ENCODE results near the gene GRAP2.
"Not testable (repeated sequence)": the region's sequence is repeated elsewhere in the genome, so short reads cannot be mapped to it uniquely, and the experiment has no call there.

Gene GRAP2

GRCh38 chr22:39898997-39899396 lies 1.9 kb upstream of the GRAP2 start:
- DNase-seq (ENCODE audit: low spot score), result no peak

- no peak for DNase-seq (ENCODE audit: low spot score)
Observed at GRCh38 chr22:39901565-39902146, 772 bp downstream of the GRAP2 start.

GRCh38 chr22:39904024-39904423 lies 3.1 kb downstream of the GRAP2 start:
- not testable (repeated sequence) for DNase-seq (ENCODE audit: low spot score)

GRCh38 chr22:39904862-39905261 lies 4.0 kb downstream of the GRAP2 start:
- DNase-seq (ENCODE audit: low spot score), result no peak

- no peak for DNase-seq (ENCODE audit: low spot score)
Observed at GRCh38 chr22:39905687-39906086, 4.8 kb downstream of the GRAP2 start.

GRCh38 chr22:39906207-39906606 lies 5.3 kb downstream of the GRAP2 start:
- no peak for DNase-seq (ENCODE audit: low spot score)

- no peak for DNase-seq (ENCODE audit: low spot score)
Observed at GRCh38 chr22:39907047-39907446, 6.2 kb downstream of the GRAP2 start.

GRCh38 chr22:39907605-39908097 lies 6.8 kb downstream of the GRAP2 start:
- no peak for DNase-seq (ENCODE audit: low spot score)

- DNase-seq (ENCODE audit: low spot score), result no peak
Observed at GRCh38 chr22:39908136-39908535, 7.3 kb downstream of the GRAP2 start.

GRCh38 chr22:39908737-39909136 lies 7.9 kb downstream of the GRAP2 start:
- peak; percentile 4 for DNase-seq (ENCODE audit: low spot score)

- DNase-seq (ENCODE audit: low spot score), result no peak
Observed at GRCh38 chr22:39910876-39911613, 10.2 kb downstream of the GRAP2 start.

- DNase-seq (ENCODE audit: low spot score), result no peak
Observed at GRCh38 chr22:39913321-39913720, 12.4 kb downstream of the GRAP2 start.

GRCh38 chr22:39913886-39914285 lies 13.0 kb downstream of the GRAP2 start:
- DNase-seq (ENCODE audit: low spot score), result no peak

- no peak for DNase-seq (ENCODE audit: low spot score)
Observed at GRCh38 chr22:39914584-39914983, 13.7 kb downstream of the GRAP2 start.

GRCh38 chr22:39915295-39915726 lies 14.4 kb downstream of the GRAP2 start:
- DNase-seq (ENCODE audit: low spot score), result no peak

GRCh38 chr22:39916496-39916895 lies 15.6 kb downstream of the GRAP2 start:
- no peak for DNase-seq (ENCODE audit: low spot score)

- DNase-seq (ENCODE audit: low spot score), result no peak
Observed at GRCh38 chr22:39917197-39917643, 16.3 kb downstream of the GRAP2 start.

GRCh38 chr22:39917776-39918495 lies 17.1 kb downstream of the GRAP2 start:
- DNase-seq (ENCODE audit: low spot score), result no peak

GRCh38 chr22:39920134-39920743 lies 19.4 kb downstream of the GRAP2 start:
- DNase-seq (ENCODE audit: low spot score), result no peak

- no peak for DNase-seq (ENCODE audit: low spot score)
Observed at GRCh38 chr22:39923696-39924095, 22.8 kb downstream of the GRAP2 start.

- no peak for DNase-seq (ENCODE audit: low spot score)
Observed at GRCh38 chr22:39924286-39924685, 23.4 kb downstream of the GRAP2 start.

GRCh38 chr22:39925273-39925672 lies 24.4 kb downstream of the GRAP2 start:
- DNase-seq (ENCODE audit: low spot score), result no peak

All from kidney capillary endothelial cell (primary cell).